Glutamatergic neuron (in vitro differentiated cells): Measurements from ENCODE around the gene PIMREG. TPM values are rescaled to one million over a fixed set of nuclear protein-coding genes. Genes with fewer than 3 reads are reported as not detected.

Experiments used
- DNase-seq: peaks from one replicate; pipeline ENCODE4 v3.0.0; 2022
- H3K27ac Mint-ChIP-seq: one replicate; pipeline ENCODE4 v1.8.0; 2020; ENCODE audit warnings: mild to moderate bottlenecking, mixed read lengths, inconsistent platforms; ENCODE audit not compliant: unreplicated experiment
- H3K27me3 Mint-ChIP-seq: one replicate; pipeline ENCODE4 v1.8.0; 2020; ENCODE audit warnings: mild to moderate bottlenecking, moderate library complexity, mixed read lengths, inconsistent platforms; ENCODE audit not compliant: unreplicated experiment
- H3K36me3 Mint-ChIP-seq: one replicate; pipeline ENCODE4 v1.8.0; 2020; ENCODE audit warnings: mild to moderate bottlenecking, mixed read lengths, inconsistent platforms; ENCODE audit not compliant: unreplicated experiment
- H3K4me1 Mint-ChIP-seq: one replicate; pipeline ENCODE4 v1.8.0; 2020; ENCODE audit warnings: mild to moderate bottlenecking, low read depth, mixed read lengths, inconsistent platforms; ENCODE audit not compliant: unreplicated experiment
- H3K4me3 Mint-ChIP-seq: one replicate; pipeline ENCODE4 v1.8.0; 2020; ENCODE audit warnings: mild to moderate bottlenecking, mixed read lengths, inconsistent platforms; ENCODE audit not compliant: unreplicated experiment
- H3K9me3 Mint-ChIP-seq: one replicate; pipeline ENCODE4 v1.8.0; 2020; ENCODE audit warnings: mild to moderate bottlenecking, moderate library complexity, mixed read lengths, inconsistent platforms; ENCODE audit not compliant: unreplicated experiment
- CTCF ChIP-seq: fragments of 200-600 bp; sonication (generic); IDR thresholded peaks from one replicate; pipeline ENCODE4 v1.5.0; 2021; ENCODE audit not compliant: partially characterized antibody, unreplicated experiment
- total RNA-seq: library from RNA; stranded (reverse); fragmentation: NEBNext Ultra II Directional; extraction: Animal tissue kit (Norgen Biotek cat#: 25700); gene quantifications from one replicate; pipeline ENCODE4 v1.2.1, GENCODE V29; 2021; ENCODE audit not compliant: unreplicated experiment

The PIMREG gene
- total RNA-seq, 1 donor from 2014 or later = 28.4 TPM

GRCh38 chr17:6446516-6447100 lies 2.4 kb downstream of the PIMREG start:
- Mint-ChIP-seq H3K36me3 (no peaks in the 10 kb centered on the region), H3K9me3 (peaks cover 9% of the 10 kb centered on the region), H3K27me3 (no peaks in the 10 kb centered on the region), H3K27ac (no peak overlapping the region), H3K4me3 (peak overlapping the region; percentile 11), H3K4me1 (peaks cover 34% of the 10 kb centered on the region)
- no peak for TF ChIP-seq CTCF
- DNase-seq = no peak

GRCh38 chr17:6448473-6448872 lies 4.2 kb downstream of the PIMREG start:
- H3K4me1 Mint-ChIP-seq = peaks cover 50% of the 10 kb centered on the region
- peaks cover 5% of the 10 kb centered on the region for H3K27me3 Mint-ChIP-seq
- no peak overlapping the region for H3K4me3 Mint-ChIP-seq
- TF ChIP-seq CTCF = no peak
- peaks cover 4% of the 10 kb centered on the region for H3K9me3 Mint-ChIP-seq
- H3K36me3 Mint-ChIP-seq = no peaks in the 10 kb centered on the region
- DNase-seq = no peak
- no peak overlapping the region for H3K27ac Mint-ChIP-seq

- no peaks in the 10 kb centered on the region for H3K36me3 Mint-ChIP-seq
- peak overlapping the region; percentile 33 for H3K27ac Mint-ChIP-seq
- DNase-seq = no peak
- H3K4me3 Mint-ChIP-seq = no peak overlapping the region
- H3K4me1 Mint-ChIP-seq = peaks cover 55% of the 10 kb centered on the region
- no peak for TF ChIP-seq CTCF
- peaks cover 6% of the 10 kb centered on the region for H3K27me3 Mint-ChIP-seq
- H3K9me3 Mint-ChIP-seq = peaks cover 5% of the 10 kb centered on the region
These were observed 5.1 kb downstream of the PIMREG start for GRCh38 chr17:6449307-6449706.

GRCh38 chr17:6450926-6451832 lies 6.9 kb downstream of the PIMREG start:
- Mint-ChIP-seq H3K4me3 (peak overlapping the region; percentile 77), H3K27ac (peak overlapping the region; percentile 96), H3K36me3 (no peaks in the 10 kb centered on the region), H3K4me1 (peaks cover 44% of the 10 kb centered on the region), H3K9me3 (peaks cover 5% of the 10 kb centered on the region), H3K27me3 (peaks cover 6% of the 10 kb centered on the region)
- TF ChIP-seq CTCF = no peak
- no peak for DNase-seq
